B cell (primary cell): ENCODE results near the gene AOC3. TPM values are rescaled to one million over a fixed set of nuclear protein-coding genes. Genes with fewer than 3 reads are reported as not detected.

Experiments
- ATAC-seq: fragments of 200-7000 bp; cut with Tn5 transposase; one replicate; pipeline ENCODE4 v1.10.0; 2021; ENCODE audit warnings: low read depth, mild to moderate bottlenecking, moderate number of reproducible peaks, moderate library complexity
- CTCF ChIA-PET: fragments of 350-600 bp; sonication (Branson Sonifier 250); formaldehyde crosslinking; loops from one replicate; lab custom pipeline; 2021; ENCODE audit warnings: antibody characterized with exemption, inconsistent platforms; lab: Charles Lee
- POLR2A ChIA-PET: fragments of 350-600 bp; sonication (Branson Sonifier 250); formaldehyde crosslinking; loops from one replicate; lab custom pipeline; 2021; ENCODE audit warnings: antibody characterized with exemption; lab: Charles Lee
- DNase-seq: peaks from one replicate; pipeline ENCODE4 v3.0.0; 2013
- H2AFZ ChIP-seq: 2 replicates; pipeline ENCODE4 v1.6.1; 2012; ENCODE audit warnings: mild to moderate bottlenecking, low read depth, low read length; ENCODE audit not compliant: insufficient read depth, poor library complexity, severe bottlenecking
- H3K27ac ChIP-seq, 2 donors: 1 replicate in 1 of 2; 2 replicates in 1 of 2; pipeline ENCODE4 v1.5.1; 2012 to 2013; ENCODE audit warnings: low read length in 2 of 2, mild to moderate bottlenecking in 2 of 2, moderate library complexity in 1 of 2
- H3K27me3 ChIP-seq, 4 experiments: fragments of 200-600 bp in 1 of 4; sonication (generic) in 1 of 4; replicated peaks in 1 of 4; 1 replicate in 2 of 4; 2 replicates in 2 of 4; pipeline versions ENCODE4 v1.6.1 to v1.7.0; 2013 to 2016; ENCODE audit warnings: low read length in 3 of 4, mild to moderate bottlenecking in 2 of 4, mixed read lengths in 1 of 4, moderate library complexity in 1 of 4; ENCODE audit not compliant: insufficient read depth in 4 of 4, control insufficient read depth in 3 of 4; ENCODE audit errors: control extremely low read depth in 1 of 4
- H3K36me3 ChIP-seq, 2 experiments: replicated peaks in 1 of 2; 1 replicate in 1 of 2; 2 replicates in 1 of 2; pipeline versions ENCODE4 v1.6.1 to v1.7.1; 2013; ENCODE audit warnings: low read length in 1 of 2; ENCODE audit not compliant: insufficient read depth in 2 of 2, control insufficient read depth in 1 of 2; ENCODE audit errors: control extremely low read depth in 1 of 2, extremely low read depth in 1 of 2
- H3K4me1 ChIP-seq, 2 donors: fragments of 200-600 bp in 1 of 2; sonication (generic) in 1 of 2; 1 replicate in 1 of 2; 2 replicates in 1 of 2; pipeline versions ENCODE4 v1.5.1 to v1.6.1; 2013 to 2017; ENCODE audit warnings: low read length in 2 of 2; ENCODE audit not compliant: control insufficient read depth in 2 of 2, insufficient read depth in 2 of 2
- H3K4me2 ChIP-seq: replicated peaks from 2 replicates; pipeline ENCODE3; 2012; ENCODE audit warnings: mild to moderate bottlenecking, low read depth, low read length; ENCODE audit not compliant: poor library complexity, severe bottlenecking
- H3K4me3 ChIP-seq, 5 experiments: fragments of 200-600 bp in 1 of 5; sonication (generic) in 1 of 5; 1 replicate in 3 of 5; 2 replicates in 2 of 5; pipeline versions ENCODE4 v1.5.1 to v1.7.0; 2011 to 2016; ENCODE audit warnings: low read length in 4 of 5, mild to moderate bottlenecking in 4 of 5, low read depth in 2 of 5, control low read depth in 1 of 5, moderate library complexity in 1 of 5; ENCODE audit not compliant: insufficient read depth in 1 of 5; ENCODE audit errors: control extremely low read depth in 1 of 5, extremely low read depth in 1 of 5
- H3K79me2 ChIP-seq: fragments of 200-600 bp; sonication (generic); one replicate; pipeline ENCODE4 v1.6.0; 2016; ENCODE audit warnings: low read length; ENCODE audit not compliant: control insufficient read depth, insufficient read depth
- H3K9ac ChIP-seq: fragments of 200-600 bp; sonication (generic); 2 replicates; pipeline ENCODE4 v1.6.1; 2017; ENCODE audit warnings: mild to moderate bottlenecking, low read length, moderate library complexity
- H3K9me3 ChIP-seq, 3 donors: one replicate each; pipeline versions ENCODE4 v1.6.1 to v1.7.1; 2013; ENCODE audit warnings: low read length in 2 of 3; ENCODE audit not compliant: control insufficient read depth in 2 of 3, insufficient read depth in 1 of 3; ENCODE audit errors: control extremely low read depth in 1 of 3
- H4K20me1 ChIP-seq: 2 replicates; pipeline ENCODE4 v1.6.0; 2012; ENCODE audit warnings: mild to moderate bottlenecking, low read length; ENCODE audit not compliant: insufficient read depth, control insufficient read depth, poor library complexity, severe bottlenecking
- H3K27ac Mint-ChIP-seq: one replicate; pipeline ENCODE4 v1.8.0; 2021; ENCODE audit warnings: mixed read lengths
- H3K27me3 Mint-ChIP-seq: one replicate; pipeline ENCODE4 v1.8.0; 2021; ENCODE audit warnings: mixed read lengths
- H3K4me1 Mint-ChIP-seq: one replicate; pipeline ENCODE4 v1.8.0; 2021; ENCODE audit warnings: mixed read lengths
- H3K4me3 Mint-ChIP-seq: one replicate; pipeline ENCODE4 v1.8.0; 2021; ENCODE audit warnings: mixed read lengths
- H3K9me3 Mint-ChIP-seq: one replicate; pipeline ENCODE4 v1.8.0; 2022; ENCODE audit warnings: mixed read lengths; ENCODE audit not compliant: insufficient read depth
- CTCF ChIP-seq: fragments of 200-600 bp; IDR thresholded peaks from one replicate; pipeline ENCODE4 v1.8.0; 2022; ENCODE audit warnings: antibody characterized with exemption, mild to moderate bottlenecking
- EZH2 ChIP-seq: IDR thresholded peaks from 2 replicates; pipeline ENCODE4 v1.6.1; 2012; ENCODE audit warnings: borderline replicate concordance, low read depth, mild to moderate bottlenecking, moderate library complexity, low read length; ENCODE audit not compliant: insufficient read depth, poor library complexity, severe bottlenecking
- WGBS: methylation state at CpG from one replicate; pipeline ENCODE4 v1.1.5; 2013; ENCODE audit warnings: missing lambda C conversion rate; ENCODE audit not compliant: insufficient coverage; 5-methylcytosine and 5-hydroxymethylcytosine counted together
- intact Hi-C: fragments of 100-400 bp; cut with micrococcal nuclease; formaldehyde crosslinking; loops from one replicate; pipeline ENCODE4 v1.10.0; 2022
- polyA plus RNA-seq: library from polyadenylated mRNA; depleted of rRNA; stranded (reverse); fragments of >200 nt; gene quantifications from 2 replicates; pipeline ENCODE4 v1.2.3, GENCODE V29; 2012
- total RNA-seq, 2 donors: library from RNA; stranded (reverse); fragments of 120-200 nt in 1 of 2; gene quantifications; 1 replicate in 1 of 2; 2 replicates in 1 of 2; pipeline versions ENCODE4 v1.2.3 to v1.2.4, GENCODE V29; 2013 to 2022

AOC3 gene
- total and polyA plus RNA-seq, 2 donors (not counting 1 experiment from before 2014, with no cell fraction given) = 1.2 to 1.5 TPM

GRCh38 chr17:42868338-42868737, 17.3 kb downstream of the AOC3 start:
- intact Hi-C loops = no loop called here
- Histone ChIP-seq H3K4me2 (no peak overlapping the region), H3K9me3 (peaks cover 0 to 5% (median 4%) of the 10 kb centered on the region in 3 donors), H3K27me3 (peaks cover 0 to 11% (median 0%) of the 10 kb centered on the region in 4 experiments), H2AFZ (no peak overlapping the region), H3K4me3 (no peak overlapping the region), H3K9ac (no peak overlapping the region), H3K27ac (no peak overlapping the region), H3K4me1 (no peaks in the 10 kb centered on the region), H3K36me3 (no peaks in the 10 kb centered on the region), H3K79me2 (no peaks in the 10 kb centered on the region), H4K20me1 (no peaks in the 10 kb centered on the region)
- ChIA-PET POLR2A (no interaction called here), CTCF (no interaction called here)
- no peak overlapping the region for H3K27ac Mint-ChIP-seq
- TF ChIP-seq EZH2 (no peak), CTCF (no peak)
- DNase-seq = no peak
- H3K27me3 Mint-ChIP-seq = peaks cover 29% of the 10 kb centered on the region
- H3K9me3 Mint-ChIP-seq = no peaks in the 10 kb centered on the region
- no peaks in the 10 kb centered on the region for H3K4me1 Mint-ChIP-seq
- ATAC-seq = no peak
- WGBS = 97% methylated on average over 12 of the region's 12 CpGs
- H3K4me3 Mint-ChIP-seq = no peak overlapping the region

- no peak overlapping the region for H3K4me2 ChIP-seq
- peaks cover 0 to 11% (median 0%) of the 10 kb centered on the region in 4 experiments for H3K27me3 ChIP-seq
- no peaks in the 10 kb centered on the region for H4K20me1 ChIP-seq
- no peak overlapping the region for H3K9ac ChIP-seq
- no peaks in the 10 kb centered on the region for H3K4me1 ChIP-seq
- no peak for ATAC-seq
- no peak overlapping the region for H3K4me3 ChIP-seq
- no peak overlapping the region for H2AFZ ChIP-seq
- WGBS = no CpG with 5 or more reads among the region's 4 CpGs
- peaks cover 25% of the 10 kb centered on the region for H3K27me3 Mint-ChIP-seq
- no peak for TF ChIP-seq CTCF
- no peak for TF ChIP-seq EZH2
- H3K4me3 Mint-ChIP-seq = no peak overlapping the region
- ChIA-PET POLR2A (no interaction called here), CTCF (no interaction called here)
- intact Hi-C loops = no loop called here
- H3K4me1 Mint-ChIP-seq = no peaks in the 10 kb centered on the region
- H3K27ac Mint-ChIP-seq = no peak overlapping the region
- H3K9me3 ChIP-seq = peaks cover 0 to 5% (median 4%) of the 10 kb centered on the region in 3 donors
- DNase-seq = no peak
- H3K9me3 Mint-ChIP-seq = no peaks in the 10 kb centered on the region
- H3K36me3 ChIP-seq = no peaks in the 10 kb centered on the region
- no peak overlapping the region for H3K27ac ChIP-seq
- no peaks in the 10 kb centered on the region for H3K79me2 ChIP-seq
Measured at GRCh38 chr17:42871647-42872046, 20.6 kb downstream of the AOC3 start.
